ENCODE measurements around the gene HRAS.
"Not testable (repeated sequence)": the region's sequence is repeated elsewhere in the genome, so short reads cannot be mapped to it uniquely, and the experiment has no call there.

The HRAS gene

DNA sequence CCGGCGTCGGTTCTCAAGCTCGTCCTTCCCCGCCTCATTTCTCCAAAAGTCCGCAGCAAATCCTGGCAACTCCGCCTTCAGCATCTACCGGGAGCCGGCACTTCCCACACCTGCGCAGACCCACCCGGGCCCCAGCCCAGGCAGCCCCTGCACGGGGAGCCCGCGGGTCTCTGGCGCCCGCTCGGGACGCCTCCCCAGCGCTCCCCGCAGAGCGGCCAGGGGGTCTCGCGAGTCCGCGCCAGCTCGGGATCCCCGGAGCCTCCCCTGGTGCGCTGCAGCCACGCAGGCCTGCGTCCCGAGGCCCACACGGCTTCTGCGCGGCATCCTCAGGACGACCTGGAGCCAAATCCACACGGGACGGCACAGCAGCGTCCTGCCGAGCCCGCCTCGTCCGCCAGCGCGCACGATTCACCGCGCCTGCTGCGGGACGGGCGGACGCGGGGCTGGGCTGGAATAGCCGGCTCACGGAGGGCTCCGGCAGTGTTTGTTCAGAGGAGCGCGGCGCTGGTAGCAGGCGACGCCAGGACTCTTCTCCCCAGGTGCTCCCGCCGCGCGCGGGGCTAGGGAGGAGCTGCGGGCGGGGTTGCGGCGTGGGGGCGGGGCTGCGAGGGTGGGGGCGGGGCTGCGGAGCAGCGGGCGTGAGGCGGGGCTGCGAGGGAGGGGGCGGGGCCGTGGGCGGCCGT lies 40.1 kb upstream of the HRAS start:
- TF ChIP-seq, protein P1, sequence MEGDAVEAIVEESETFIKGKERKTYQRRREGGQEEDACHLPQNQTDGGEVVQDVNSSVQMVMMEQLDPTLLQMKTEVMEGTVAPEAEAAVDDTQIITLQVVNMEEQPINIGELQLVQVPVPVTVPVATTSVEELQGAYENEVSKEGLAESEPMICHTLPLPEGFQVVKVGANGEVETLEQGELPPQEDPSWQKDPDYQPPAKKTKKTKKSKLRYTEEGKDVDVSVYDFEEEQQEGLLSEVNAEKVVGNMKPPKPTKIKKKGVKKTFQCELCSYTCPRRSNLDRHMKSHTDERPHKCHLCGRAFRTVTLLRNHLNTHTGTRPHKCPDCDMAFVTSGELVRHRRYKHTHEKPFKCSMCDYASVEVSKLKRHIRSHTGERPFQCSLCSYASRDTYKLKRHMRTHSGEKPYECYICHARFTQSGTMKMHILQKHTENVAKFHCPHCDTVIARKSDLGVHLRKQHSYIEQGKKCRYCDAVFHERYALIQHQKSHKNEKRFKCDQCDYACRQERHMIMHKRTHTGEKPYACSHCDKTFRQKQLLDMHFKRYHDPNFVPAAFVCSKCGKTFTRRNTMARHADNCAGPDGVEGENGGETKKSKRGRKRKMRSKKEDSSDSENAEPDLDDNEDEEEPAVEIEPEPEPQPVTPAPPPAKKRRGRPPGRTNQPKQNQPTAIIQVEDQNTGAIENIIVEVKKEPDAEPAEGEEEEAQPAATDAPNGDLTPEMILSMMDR (IDR thresholded peaks at IDR 0.05; ENCODE audit: low read depth, low read length, poor library complexity, severe bottlenecking): no peak
- no peak for TF ChIP-seq EZH2phosphoT487 (IDR thresholded peaks at IDR 0.05; ENCODE audit: borderline replicate concordance, low read length)
- Histone ChIP-seq H3K79me2 (ENCODE audit: control insufficient read depth, low read length) (peaks cover 43% of the 10 kb centered on the region), H3K9me2 (replicated peaks; ENCODE audit: control insufficient read depth, low read length) (no peaks in the 10 kb centered on the region), H3K27ac (ENCODE audit: low read depth, low read length) (no peak overlapping the region), H3K36me3 (ENCODE audit: control insufficient read depth, low read length) (peaks cover 31% of the 10 kb centered on the region), H3K4me1 (ENCODE audit: control insufficient read depth, low read length) (peaks cover 30% of the 10 kb centered on the region), H3K9me3 (ENCODE audit: control insufficient read depth, insufficient read depth, low read length) (no peaks in the 10 kb centered on the region), H3F3A (ENCODE audit: control insufficient read depth, insufficient read depth) (no peaks in the 10 kb centered on the region), H3K27me3 (ENCODE audit: control insufficient read depth, low read length) (peaks cover 8% of the 10 kb centered on the region), H3K4me2 (ENCODE audit: low read length) (peak overlapping the region; percentile 97), H4K20me1 (ENCODE audit: control insufficient read depth, insufficient read depth, low read depth, low read length) (peaks cover 25% of the 10 kb centered on the region), H3K4me3 (ENCODE audit: low read length) (peak overlapping the region; percentile 78)

DNA sequence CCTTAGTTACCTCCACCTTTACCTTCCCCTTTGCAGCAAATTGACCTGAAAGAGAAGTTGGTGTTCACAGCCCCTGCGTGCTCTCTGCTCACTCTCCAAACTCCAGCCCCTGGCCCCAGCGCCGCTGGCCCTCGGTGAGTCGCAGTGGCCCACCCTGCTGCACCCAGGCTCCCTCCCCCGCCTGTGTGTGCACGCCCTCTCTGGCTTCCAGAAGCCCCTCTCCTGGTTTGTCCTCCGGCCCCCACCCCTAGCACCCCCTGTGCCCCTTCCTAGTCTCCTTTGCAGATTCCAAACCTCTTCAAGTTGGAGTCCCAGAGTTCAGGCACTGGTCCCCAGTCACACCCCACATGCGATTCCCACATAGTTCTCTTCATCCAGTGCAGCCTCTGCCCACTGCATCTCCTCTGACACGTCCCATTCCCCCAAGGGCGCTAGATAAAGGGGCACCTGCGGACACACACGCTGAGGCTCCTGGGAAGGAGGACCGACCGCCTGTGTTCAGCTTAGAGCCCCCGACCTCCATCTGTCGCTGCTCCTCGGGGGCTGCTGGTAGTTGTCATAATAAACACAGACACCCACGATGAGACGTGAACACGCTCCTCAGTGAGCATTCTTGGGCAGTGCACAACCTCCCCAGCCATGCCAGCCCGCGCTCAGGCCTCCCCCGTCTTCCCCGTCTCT lies 39.4 kb upstream of the HRAS start:
- peaks cover 25% of the 10 kb centered on the region for H3K36me3 ChIP-seq (ENCODE audit: control insufficient read depth, low read length)
- H3K79me2 ChIP-seq (ENCODE audit: control insufficient read depth, low read length): peaks cover 36% of the 10 kb centered on the region
- H3F3A ChIP-seq (ENCODE audit: control insufficient read depth, insufficient read depth): no peaks in the 10 kb centered on the region
- peaks cover 8% of the 10 kb centered on the region for H3K27me3 ChIP-seq (ENCODE audit: control insufficient read depth, low read length)
- peaks cover 32% of the 10 kb centered on the region for H3K4me1 ChIP-seq (ENCODE audit: control insufficient read depth, low read length)
- H3K9me2 ChIP-seq (replicated peaks; ENCODE audit: control insufficient read depth, low read length): no peaks in the 10 kb centered on the region
- H3K9me3 ChIP-seq (ENCODE audit: control insufficient read depth, insufficient read depth, low read length): no peaks in the 10 kb centered on the region
- no peak overlapping the region for H3K27ac ChIP-seq (ENCODE audit: low read depth, low read length)
- peak overlapping the region; percentile 97 for H3K4me2 ChIP-seq (ENCODE audit: low read length)
- peaks cover 18% of the 10 kb centered on the region for H4K20me1 ChIP-seq (ENCODE audit: control insufficient read depth, insufficient read depth, low read depth, low read length)
- TF ChIP-seq, protein P1 (IDR thresholded peaks at IDR 0.05; ENCODE audit: low read depth, low read length, poor library complexity, severe bottlenecking): no peak
- no peak for TF ChIP-seq EZH2phosphoT487 (IDR thresholded peaks at IDR 0.05; ENCODE audit: borderline replicate concordance, low read length)
- H3K4me3 ChIP-seq (ENCODE audit: low read length): peak overlapping the region; percentile 78

DNA sequence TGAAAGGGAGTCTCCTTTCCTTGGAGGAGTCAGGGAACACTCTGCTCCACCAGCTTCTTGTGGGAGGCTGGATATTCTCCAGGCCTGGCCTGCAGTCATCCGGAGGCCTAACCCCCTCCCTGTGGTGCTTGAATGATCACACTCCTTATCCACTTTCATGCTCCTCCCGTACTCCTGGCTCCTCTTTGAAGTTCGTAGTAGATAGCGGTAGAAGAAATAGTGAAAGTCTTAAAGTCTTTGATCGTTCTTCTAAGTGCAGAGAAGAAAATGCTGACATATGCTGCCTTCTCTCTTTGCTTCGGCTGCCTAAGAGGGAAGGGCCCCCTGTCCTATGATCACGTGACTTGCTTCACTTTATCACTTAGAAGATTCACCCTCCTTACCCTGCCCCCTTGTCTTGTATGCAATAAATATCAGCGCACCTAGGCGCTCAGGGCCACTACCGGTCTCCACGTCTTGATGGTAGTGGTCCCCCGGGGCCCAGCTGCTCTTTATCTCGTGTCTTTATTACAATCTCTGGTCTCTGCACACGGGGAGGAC lies 38.7 kb upstream of the HRAS start:
- H3K4me3 ChIP-seq (ENCODE audit: low read length): not testable (repeated sequence)
- H3K4me1 ChIP-seq (ENCODE audit: control insufficient read depth, low read length): peaks cover 39% of the 10 kb centered on the region

More for the DNA sequence above, 38.7 kb upstream of the HRAS start:
- not testable (repeated sequence) for H3F3A ChIP-seq (ENCODE audit: control insufficient read depth, insufficient read depth); H3K9me2 ChIP-seq (replicated peaks; ENCODE audit: control insufficient read depth, low read length); H3K9me3 ChIP-seq (ENCODE audit: control insufficient read depth, insufficient read depth, low read length); H3K4me2 ChIP-seq (ENCODE audit: low read length); H3K27ac ChIP-seq (ENCODE audit: low read depth, low read length)
- Histone ChIP-seq H3K79me2 (ENCODE audit: control insufficient read depth, low read length) (peaks cover 30% of the 10 kb centered on the region), H3K36me3 (ENCODE audit: control insufficient read depth, low read length) (peaks cover 20% of the 10 kb centered on the region), H3K27me3 (ENCODE audit: control insufficient read depth, low read length) (peaks cover 10% of the 10 kb centered on the region), H4K20me1 (ENCODE audit: control insufficient read depth, insufficient read depth, low read depth, low read length) (peaks cover 13% of the 10 kb centered on the region)

All from DOHH2 (cell line).